Dendritic cell treated with granulocyte-macrophage colony-stimulating factor and Interleukin-4, amounts not matched to agents 40 ng/mL and 50 ng/mL, for 4 days (primary cell): ENCODE results near the gene ANKRD45.
"Not testable (repeated sequence)": the region's sequence is repeated elsewhere in the genome, so short reads cannot be mapped to it uniquely, and the experiment has no call there.

Experiments used
- H3K27ac Mint-ChIP-seq: one replicate; pipeline ENCODE4 v1.8.0; 2022; ENCODE audit warnings: mild to moderate bottlenecking, mixed read lengths
- H3K27me3 Mint-ChIP-seq: one replicate; pipeline ENCODE4 v1.8.0; 2022; ENCODE audit warnings: mild to moderate bottlenecking, mixed read lengths
- H3K36me3 Mint-ChIP-seq: one replicate; pipeline ENCODE4 v1.8.0; 2022; ENCODE audit warnings: low read depth, mixed read lengths
- H3K4me1 Mint-ChIP-seq: one replicate; pipeline ENCODE4 v1.8.0; 2022; ENCODE audit warnings: low read depth, mixed read lengths
- H3K4me3 Mint-ChIP-seq: one replicate; pipeline ENCODE4 v1.8.0; 2022; ENCODE audit warnings: mild to moderate bottlenecking, moderate library complexity, mixed read lengths
- H3K9me3 Mint-ChIP-seq: one replicate; pipeline ENCODE4 v1.8.0; 2022; ENCODE audit warnings: mixed read lengths
- intact Hi-C: fragments of 100-400 bp; cut with micrococcal nuclease; formaldehyde crosslinking; loops from one replicate; pipeline ENCODE4 v1.15.0; 2022

Gene ANKRD45

DNA sequence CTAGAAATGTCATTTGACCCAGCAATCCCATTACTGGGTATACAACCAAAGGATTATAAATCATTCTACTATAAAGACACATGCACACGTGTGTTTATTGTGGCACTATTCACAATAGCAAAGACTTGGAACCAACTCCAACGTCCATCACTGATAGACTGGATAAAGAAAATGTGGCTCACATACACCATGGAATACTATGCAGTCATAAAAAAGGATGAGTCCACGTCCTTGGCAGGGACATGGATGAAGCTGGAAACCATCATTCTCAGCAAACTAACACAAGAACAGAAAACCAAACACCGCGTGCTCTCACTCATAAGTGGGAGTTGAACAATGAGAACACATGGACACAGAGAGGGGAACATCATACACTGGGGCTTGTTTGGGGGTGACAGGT lies 10.5 kb upstream of the ANKRD45 start:
- H3K27me3 Mint-ChIP-seq, H3K4me3 Mint-ChIP-seq, H3K9me3 Mint-ChIP-seq, intact Hi-C loops, H3K4me1 Mint-ChIP-seq, H3K27ac Mint-ChIP-seq, H3K36me3 Mint-ChIP-seq: not testable (repeated sequence)

DNA sequence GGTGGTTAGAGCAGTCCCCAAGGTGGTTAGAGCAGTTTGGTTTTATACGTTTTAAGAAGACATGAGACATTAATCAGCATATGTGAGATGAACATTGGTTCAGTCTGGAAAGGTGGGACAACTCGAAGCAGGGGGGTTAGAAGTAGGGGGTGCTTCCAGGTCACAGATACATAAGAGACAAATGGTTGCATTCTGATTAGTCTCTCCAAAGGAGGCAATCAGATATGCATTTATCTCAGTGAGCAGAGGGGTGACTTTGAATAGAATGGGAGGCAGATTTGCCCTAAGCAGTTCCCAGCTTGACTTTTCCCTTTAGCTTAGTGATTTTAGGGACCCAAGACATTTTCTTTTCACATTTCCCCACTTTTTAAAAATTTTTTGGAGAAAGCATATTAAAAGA lies 4.8 kb upstream of the ANKRD45 start:
- H3K27me3 Mint-ChIP-seq, intact Hi-C loops, H3K9me3 Mint-ChIP-seq, H3K4me1 Mint-ChIP-seq, H3K27ac Mint-ChIP-seq, H3K36me3 Mint-ChIP-seq, H3K4me3 Mint-ChIP-seq: not testable (repeated sequence)

DNA sequence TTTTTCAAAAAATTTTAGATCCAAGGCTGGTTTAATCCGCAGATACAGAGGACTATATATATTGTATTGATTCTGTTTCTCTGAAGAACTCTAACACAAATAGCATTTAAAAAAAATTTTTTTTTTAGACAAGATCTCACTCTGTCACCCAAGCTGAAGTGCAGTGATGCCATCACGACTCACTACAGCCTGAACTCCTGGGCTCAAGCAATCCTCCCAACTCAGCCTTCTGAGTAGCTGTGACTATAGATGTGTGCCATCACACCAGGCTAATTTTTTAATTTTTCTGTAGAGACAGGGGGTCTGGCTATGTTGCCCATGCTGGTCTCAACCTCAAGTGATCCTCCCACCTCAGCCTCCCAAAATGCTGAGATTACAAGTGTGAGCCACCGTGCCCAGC lies 3.0 kb downstream of the ANKRD45 start:
- H3K4me3 Mint-ChIP-seq = no peak overlapping the region
- peaks cover 25% of the 10 kb centered on the region for H3K27me3 Mint-ChIP-seq
- H3K4me1 Mint-ChIP-seq = peaks cover 18% of the 10 kb centered on the region
- no peak overlapping the region for H3K27ac Mint-ChIP-seq
- H3K9me3 Mint-ChIP-seq = no peaks in the 10 kb centered on the region
- intact Hi-C loops = no loop called here
- H3K36me3 Mint-ChIP-seq = no peaks in the 10 kb centered on the region

DNA sequence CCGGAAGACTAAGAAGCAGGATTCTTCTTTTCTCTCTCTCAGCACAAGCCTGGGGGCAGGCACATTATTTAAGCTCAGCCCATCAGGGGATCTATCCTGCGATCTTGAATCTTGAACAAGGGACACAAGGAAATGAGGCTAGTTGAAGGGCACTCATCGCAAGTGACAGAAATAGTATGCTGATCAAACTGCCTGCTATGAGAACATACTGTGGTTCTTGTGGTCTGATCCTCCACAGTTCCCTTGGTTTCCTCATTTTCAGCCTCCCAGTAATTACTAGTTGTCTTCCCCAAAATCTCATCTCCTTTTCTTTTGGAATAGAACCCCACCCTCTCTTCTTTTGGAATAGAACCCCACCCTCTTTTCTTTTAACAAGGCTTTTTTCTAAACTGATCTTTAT lies 6.5 kb downstream of the ANKRD45 start:
- H3K27me3 Mint-ChIP-seq = peaks cover 6% of the 10 kb centered on the region
- peaks cover 10% of the 10 kb centered on the region for H3K4me1 Mint-ChIP-seq
- no peak overlapping the region for H3K27ac Mint-ChIP-seq
- H3K36me3 Mint-ChIP-seq = no peaks in the 10 kb centered on the region
- intact Hi-C loops = no loop called here
- H3K4me3 Mint-ChIP-seq = no peak overlapping the region
- no peaks in the 10 kb centered on the region for H3K9me3 Mint-ChIP-seq

- H3K36me3 Mint-ChIP-seq = no peaks in the 10 kb centered on the region
- H3K27ac Mint-ChIP-seq = no peak overlapping the region
- no peaks in the 10 kb centered on the region for H3K27me3 Mint-ChIP-seq
- H3K4me1 Mint-ChIP-seq = peaks cover 10% of the 10 kb centered on the region
- no peak overlapping the region for H3K4me3 Mint-ChIP-seq
- intact Hi-C loops = no loop called here
- no peaks in the 10 kb centered on the region for H3K9me3 Mint-ChIP-seq
Measured at GRCh38 chr1:173661763-173662162, 7.9 kb downstream of the ANKRD45 start.

DNA sequence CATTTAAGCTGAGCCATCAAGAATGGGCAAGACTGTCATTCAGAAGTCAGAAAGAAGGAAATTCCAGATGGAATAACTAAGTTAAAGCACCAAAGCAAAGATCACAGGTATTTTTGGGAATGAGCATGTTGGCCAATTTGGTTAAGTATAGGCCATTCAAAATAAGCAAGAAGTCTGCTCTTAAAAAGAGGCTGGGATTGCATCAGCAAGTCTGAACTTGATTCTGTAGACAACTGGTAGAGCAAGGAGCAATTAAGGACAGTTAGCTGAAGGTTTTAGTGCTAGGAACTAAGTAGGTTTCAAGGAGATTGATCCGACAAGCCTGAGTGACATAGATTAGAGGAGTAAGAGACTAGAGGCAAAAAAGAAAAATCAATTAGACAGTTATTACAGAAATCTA lies 8.4 kb downstream of the ANKRD45 start:
- H3K9me3 Mint-ChIP-seq = no peaks in the 10 kb centered on the region
- H3K36me3 Mint-ChIP-seq = no peaks in the 10 kb centered on the region
- no peak overlapping the region for H3K27ac Mint-ChIP-seq
- H3K4me3 Mint-ChIP-seq = no peak overlapping the region
- H3K27me3 Mint-ChIP-seq = no peaks in the 10 kb centered on the region
- H3K4me1 Mint-ChIP-seq = peaks cover 10% of the 10 kb centered on the region
- intact Hi-C loops = no loop called here

DNA sequence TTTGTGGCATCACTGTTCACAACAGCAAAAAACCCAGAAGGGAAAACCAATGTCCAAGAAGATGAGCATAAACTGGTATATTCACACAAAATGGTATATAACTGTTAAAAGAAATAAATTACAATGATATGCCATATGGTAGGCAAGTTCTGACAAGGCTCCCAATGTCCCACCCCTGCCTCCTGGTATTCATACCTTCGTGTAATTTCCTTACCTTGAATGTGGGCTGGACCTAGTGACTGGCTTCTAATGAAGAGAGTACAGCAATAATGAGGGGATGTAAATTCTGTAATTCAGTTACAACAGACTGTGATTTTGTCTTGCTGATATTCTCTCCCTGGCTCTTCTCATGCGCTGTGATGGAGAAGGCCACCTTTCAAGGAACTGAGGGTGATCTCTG lies 9.3 kb downstream of the ANKRD45 start:
- Mint-ChIP-seq H3K4me3 (no peak overlapping the region), H3K36me3 (no peaks in the 10 kb centered on the region), H3K4me1 (peaks cover 10% of the 10 kb centered on the region), H3K9me3 (no peaks in the 10 kb centered on the region), H3K27ac (no peak overlapping the region), H3K27me3 (no peaks in the 10 kb centered on the region)
- intact Hi-C loops = no loop called here

DNA sequence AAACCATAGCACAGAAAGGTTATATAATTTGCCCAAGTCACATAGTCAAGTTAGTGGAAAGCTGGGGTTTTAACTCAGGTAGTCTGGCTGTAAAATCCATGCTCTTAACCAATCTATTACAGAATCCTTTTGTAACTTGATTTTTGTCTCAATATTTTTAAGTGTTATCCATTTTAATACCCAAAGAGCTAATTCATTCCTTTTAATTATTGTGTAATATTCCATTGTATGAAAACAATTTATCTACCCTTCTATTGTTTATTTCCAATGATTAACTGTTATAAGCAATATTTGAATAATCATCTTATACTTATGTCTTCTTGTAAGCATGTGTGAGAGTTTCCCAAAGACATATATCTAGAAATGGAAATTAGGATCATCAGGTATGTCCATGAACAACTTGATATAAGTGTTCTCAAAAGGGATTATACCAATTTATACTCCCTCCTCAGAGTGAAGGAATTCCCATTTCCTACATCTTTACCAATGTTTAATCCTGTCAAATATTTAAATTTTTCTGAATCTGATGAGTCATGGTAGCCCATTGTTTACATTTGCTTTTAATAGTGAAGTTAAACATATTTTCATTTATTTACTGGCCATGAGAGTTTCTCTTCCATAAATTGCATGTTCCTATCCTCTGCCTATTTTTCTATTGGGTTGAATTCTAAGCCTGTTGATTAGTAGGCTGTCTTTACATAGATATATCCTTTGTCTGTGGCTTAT lies 20.6 kb downstream of the ANKRD45 start:
- Mint-ChIP-seq H3K4me3 (no peak overlapping the region), H3K4me1 (no peaks in the 10 kb centered on the region), H3K27ac (no peak overlapping the region), H3K9me3 (no peaks in the 10 kb centered on the region), H3K36me3 (no peaks in the 10 kb centered on the region), H3K27me3 (no peaks in the 10 kb centered on the region)
- intact Hi-C loops = no loop called here

GRCh38 chr1:173646656-173647055 lies 23.0 kb downstream of the ANKRD45 start:
- Mint-ChIP-seq H3K36me3 (no peaks in the 10 kb centered on the region), H3K27me3 (no peaks in the 10 kb centered on the region), H3K27ac (no peak overlapping the region), H3K9me3 (no peaks in the 10 kb centered on the region), H3K4me1 (no peaks in the 10 kb centered on the region), H3K4me3 (no peak overlapping the region)
- intact Hi-C loops = no loop called here

DNA sequence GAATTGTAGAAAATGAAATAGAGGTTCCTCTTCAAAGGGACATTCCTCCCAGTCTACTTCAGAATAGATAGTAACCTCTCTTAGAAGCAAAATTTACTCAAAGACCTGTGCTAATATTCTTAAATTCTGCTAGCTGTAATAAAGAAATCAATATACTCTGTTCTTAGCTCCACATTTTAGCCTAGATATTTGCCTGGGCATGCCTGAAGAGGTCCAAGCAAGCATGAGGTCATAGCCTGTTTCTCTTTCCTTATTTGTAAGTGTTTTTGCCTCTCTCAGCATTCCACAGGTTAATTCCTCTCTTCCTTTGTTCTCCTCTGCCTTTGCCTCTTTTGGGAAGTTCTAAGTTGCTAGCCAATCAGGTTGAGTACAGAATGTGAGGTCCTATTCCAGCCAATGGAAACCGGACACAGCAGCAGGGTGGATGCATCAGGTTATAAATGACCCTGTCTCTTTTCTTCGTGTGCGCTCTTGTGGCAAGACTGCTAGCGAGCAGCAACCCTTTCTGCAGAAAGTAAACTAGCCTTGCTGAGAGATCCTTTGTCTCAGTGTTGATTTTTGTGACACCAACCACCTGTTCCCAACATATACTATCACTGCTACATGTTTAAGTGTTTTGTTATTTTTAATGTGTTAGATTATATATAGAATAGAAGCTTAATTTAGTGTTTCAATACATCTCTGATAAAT lies 27.1 kb downstream of the ANKRD45 start:
- H3K27me3 Mint-ChIP-seq, H3K27ac Mint-ChIP-seq, H3K4me3 Mint-ChIP-seq, H3K9me3 Mint-ChIP-seq, H3K36me3 Mint-ChIP-seq, intact Hi-C loops, H3K4me1 Mint-ChIP-seq: not testable (repeated sequence)

GRCh38 chr1:173639102-173639501 lies 30.5 kb downstream of the ANKRD45 start:
- Mint-ChIP-seq H3K27me3 (no peaks in the 10 kb centered on the region), H3K27ac (no peak overlapping the region), H3K36me3 (no peaks in the 10 kb centered on the region), H3K4me3 (no peak overlapping the region), H3K9me3 (peaks cover 14% of the 10 kb centered on the region), H3K4me1 (no peaks in the 10 kb centered on the region)
- intact Hi-C loops = no loop called here

- no peaks in the 10 kb centered on the region for H3K36me3 Mint-ChIP-seq
- no peak overlapping the region for H3K4me3 Mint-ChIP-seq
- H3K27ac Mint-ChIP-seq = no peak overlapping the region
- intact Hi-C loops = no loop called here
- H3K4me1 Mint-ChIP-seq = no peaks in the 10 kb centered on the region
- H3K9me3 Mint-ChIP-seq = peaks cover 14% of the 10 kb centered on the region
- no peaks in the 10 kb centered on the region for H3K27me3 Mint-ChIP-seq
Measured at GRCh38 chr1:173638043-173639021, 31.3 kb downstream of the ANKRD45 start.

DNA sequence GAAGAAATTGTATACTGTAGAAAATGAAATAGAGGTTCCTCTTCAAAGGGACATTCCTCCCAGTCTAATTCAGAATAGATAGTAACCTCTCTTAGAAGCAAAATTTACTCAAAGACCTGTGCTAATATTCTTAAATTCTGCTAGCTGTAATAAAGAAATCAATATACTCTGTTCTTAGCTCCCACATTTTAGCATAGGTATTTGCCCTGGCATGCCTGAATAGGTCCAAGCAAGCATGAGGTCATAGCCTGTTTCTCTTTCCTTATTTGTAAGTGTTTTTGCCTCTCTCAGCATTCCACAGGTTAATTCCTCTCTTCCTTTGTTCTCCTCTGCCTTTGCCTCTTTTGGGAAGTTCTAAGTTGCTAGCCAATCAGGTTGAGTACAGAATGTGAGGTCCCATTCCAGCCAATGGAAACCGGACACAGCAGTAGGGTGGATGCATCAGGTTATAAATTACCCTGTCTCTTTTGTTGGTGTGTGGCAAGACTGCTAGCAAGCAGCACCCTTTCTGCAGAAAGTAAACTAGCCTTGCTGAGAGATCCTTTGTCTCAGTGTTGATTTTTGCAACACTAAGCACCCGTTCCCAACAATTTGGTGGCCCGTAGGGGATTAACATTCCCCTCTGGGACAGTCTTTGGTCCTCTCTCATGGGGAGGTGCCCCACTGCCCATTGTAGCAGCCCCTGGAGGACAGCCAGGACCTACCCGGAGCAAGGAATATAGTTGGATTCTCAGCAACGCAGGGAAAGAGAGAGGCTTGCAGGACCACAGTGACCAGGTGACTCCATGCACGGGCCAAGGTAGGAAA lies 32.2 kb downstream of the ANKRD45 start:
- H3K4me1 Mint-ChIP-seq, intact Hi-C loops, H3K27me3 Mint-ChIP-seq, H3K4me3 Mint-ChIP-seq, H3K36me3 Mint-ChIP-seq, H3K27ac Mint-ChIP-seq: not testable (repeated sequence)
- H3K9me3 Mint-ChIP-seq = peaks cover 14% of the 10 kb centered on the region
